ENCODE results near the gene EVI5L. TPM values are rescaled to one million over a fixed set of nuclear protein-coding genes. Genes with fewer than 3 reads are reported as not detected.
A peak's percentile ranks its signal among the peaks of the same experiment; 100 is the strongest.
"Not testable (repeated sequence)": the region's sequence is repeated elsewhere in the genome, so short reads cannot be mapped to it uniquely, and the experiment has no call there.

Gene EVI5L
- total and polyA plus RNA-seq, 9 donors = 5.1 to 15.9 (median 10.9) TPM

DNA sequence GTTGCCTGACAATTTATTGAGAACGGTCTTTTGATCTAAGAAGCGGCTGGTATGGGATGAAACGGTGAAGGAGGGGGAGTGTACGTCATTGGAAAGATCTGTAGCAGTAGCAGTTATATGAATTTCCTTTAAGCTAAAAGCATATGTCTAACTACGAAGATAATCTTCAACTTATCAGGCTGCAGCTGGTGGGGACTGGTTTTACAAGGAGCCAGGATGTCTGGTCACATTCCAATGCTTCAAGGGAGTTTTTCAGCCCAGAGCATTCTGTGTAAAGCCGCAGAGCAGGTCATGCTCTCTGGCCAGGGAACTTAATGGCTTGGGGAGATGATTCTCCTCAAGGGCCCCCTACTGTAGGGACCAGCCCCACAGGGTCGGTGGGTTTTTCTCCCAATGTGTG is 37.7 kb upstream of the EVI5L start:
- no peak overlapping the region for H3K27ac ChIP-seq
- no peak for DNase-seq
- no peaks in the 10 kb centered on the region for H3K9me3 ChIP-seq
- WGBS, 3 donors = 24 to 30% (median 25%) methylated on average over 7 of the region's 7 CpGs
- H3K4me3 ChIP-seq = no peak overlapping the region
- H3K36me3 ChIP-seq = no peaks in the 10 kb centered on the region
- H3K27me3 ChIP-seq = no peaks in the 10 kb centered on the region
- intact Hi-C loops (cut with DNase I) = loop anchor here in 1 of 4 donors (10.0 kb wide), 1 partner anchor 217 kb away; no protein-coding TSS in a partner anchor
- no peak for TF ChIP-seq EP300 (IDR thresholded peaks at IDR 0.05)
- no peaks in the 10 kb centered on the region for H3K4me1 ChIP-seq (ENCODE audit: insufficient read depth)

DNA sequence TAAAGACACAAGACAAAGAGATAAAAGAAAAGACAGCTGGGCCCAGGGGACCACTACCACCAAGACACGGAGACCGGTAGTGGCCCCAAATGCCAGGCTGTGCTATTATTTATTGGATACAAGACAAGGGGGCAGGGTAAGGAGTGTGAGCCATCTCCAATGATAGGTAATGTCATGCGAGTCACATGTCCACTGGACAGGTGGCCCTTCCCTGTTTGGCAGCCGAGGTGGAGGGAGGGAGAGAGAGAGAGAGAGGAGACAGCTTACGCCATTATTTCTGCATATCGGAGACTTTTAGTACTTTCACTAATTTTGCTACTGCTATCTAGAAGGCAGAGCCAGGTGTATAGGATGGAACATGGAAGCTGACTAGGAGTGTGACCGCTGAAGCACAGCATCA is 37.3 kb upstream of the EVI5L start:
- H3K4me3 ChIP-seq; DNase-seq; H3K9me3 ChIP-seq; H3K27ac ChIP-seq; H3K4me1 ChIP-seq (ENCODE audit: insufficient read depth); H3K27me3 ChIP-seq; H3K36me3 ChIP-seq: not testable (repeated sequence)
- intact Hi-C loops (cut with DNase I) = loop anchor here in 1 of 4 donors (10.0 kb wide), 1 partner anchor 218 kb away; no protein-coding TSS in a partner anchor
- WGBS, 3 donors = 65 to 68% (median 66%) methylated on average over 7 of the region's 7 CpGs

DNA sequence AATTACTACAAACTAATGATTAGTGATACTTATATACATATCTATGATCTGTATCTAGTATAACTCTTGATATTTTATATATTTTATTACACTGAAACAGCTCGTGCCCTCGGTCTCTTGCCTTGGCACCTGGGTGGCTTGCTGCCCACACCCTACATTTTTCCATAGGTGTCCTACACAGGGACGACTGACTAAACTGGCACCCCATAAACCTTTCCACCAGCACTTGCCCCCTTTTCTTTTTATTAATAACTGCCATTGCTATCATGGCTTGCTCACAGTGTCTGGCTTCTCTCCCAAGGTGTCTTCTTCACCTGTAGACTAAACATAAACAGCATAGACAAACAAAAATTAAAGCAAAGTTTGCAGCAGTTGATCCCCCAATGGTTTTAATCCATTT is 36.5 kb upstream of the EVI5L start:
- TF ChIP-seq EP300 (IDR thresholded peaks at IDR 0.05) (no peak), POLR2A (IDR thresholded peaks at IDR 0.05) (no peak)
- TF ChIP-seq, protein P1, sequence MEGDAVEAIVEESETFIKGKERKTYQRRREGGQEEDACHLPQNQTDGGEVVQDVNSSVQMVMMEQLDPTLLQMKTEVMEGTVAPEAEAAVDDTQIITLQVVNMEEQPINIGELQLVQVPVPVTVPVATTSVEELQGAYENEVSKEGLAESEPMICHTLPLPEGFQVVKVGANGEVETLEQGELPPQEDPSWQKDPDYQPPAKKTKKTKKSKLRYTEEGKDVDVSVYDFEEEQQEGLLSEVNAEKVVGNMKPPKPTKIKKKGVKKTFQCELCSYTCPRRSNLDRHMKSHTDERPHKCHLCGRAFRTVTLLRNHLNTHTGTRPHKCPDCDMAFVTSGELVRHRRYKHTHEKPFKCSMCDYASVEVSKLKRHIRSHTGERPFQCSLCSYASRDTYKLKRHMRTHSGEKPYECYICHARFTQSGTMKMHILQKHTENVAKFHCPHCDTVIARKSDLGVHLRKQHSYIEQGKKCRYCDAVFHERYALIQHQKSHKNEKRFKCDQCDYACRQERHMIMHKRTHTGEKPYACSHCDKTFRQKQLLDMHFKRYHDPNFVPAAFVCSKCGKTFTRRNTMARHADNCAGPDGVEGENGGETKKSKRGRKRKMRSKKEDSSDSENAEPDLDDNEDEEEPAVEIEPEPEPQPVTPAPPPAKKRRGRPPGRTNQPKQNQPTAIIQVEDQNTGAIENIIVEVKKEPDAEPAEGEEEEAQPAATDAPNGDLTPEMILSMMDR (IDR thresholded peaks at IDR 0.05) = no peak
- no peak for DNase-seq
- Histone ChIP-seq H3K4me1 (ENCODE audit: insufficient read depth) (no peaks in the 10 kb centered on the region), H3K27me3 (no peaks in the 10 kb centered on the region), H3K36me3 (no peaks in the 10 kb centered on the region), H3K27ac (no peak overlapping the region), H3K4me3 (no peak overlapping the region), H3K9me3 (no peaks in the 10 kb centered on the region)
- 78 to 90% (median 85%) methylated on average over 3 of the region's 3 CpGs for WGBS, 3 donors
- intact Hi-C loops (cut with DNase I) = loop anchor here in 1 of 4 donors (10.0 kb wide), 1 partner anchor 219 kb away; no protein-coding TSS in a partner anchor

DNA sequence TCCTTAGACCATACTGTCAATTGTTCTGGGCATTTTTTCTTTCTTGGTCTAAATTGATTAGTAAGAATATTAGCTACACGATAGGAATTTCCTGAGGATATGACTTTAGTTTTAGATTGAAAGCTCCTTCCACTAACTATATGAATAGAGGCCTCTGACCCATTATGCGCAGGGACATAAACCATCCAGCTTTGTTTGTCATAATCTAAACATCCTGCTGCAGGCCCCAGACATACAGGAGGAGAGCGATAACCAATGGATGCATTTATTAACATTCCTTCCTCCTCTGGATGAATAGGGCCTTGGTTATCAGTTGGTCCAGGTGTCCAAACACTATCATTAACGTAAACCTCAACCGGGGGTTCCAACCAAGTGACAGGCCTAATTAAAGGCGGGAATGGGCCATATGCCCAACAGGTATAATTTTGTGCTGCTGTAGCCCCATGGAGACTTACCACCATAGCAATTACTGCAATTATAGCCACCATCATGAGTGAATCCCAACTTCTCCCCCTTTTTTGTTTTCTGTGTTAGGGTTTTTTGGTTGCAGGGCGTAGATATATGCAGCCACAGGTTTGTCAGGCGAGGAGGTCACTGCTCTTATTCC is 34.4 kb upstream of the EVI5L start:
- intact Hi-C loops (cut with DNase I) = loop anchor here in 2 of 4 donors (5.0 to 10.0 kb wide), 2 partner anchors 221 to 228 kb away; no protein-coding TSS in a partner anchor
- no peak for TF ChIP-seq POLR2A (IDR thresholded peaks at IDR 0.05)
- no peak for TF ChIP-seq EP300 (IDR thresholded peaks at IDR 0.05)
- TF ChIP-seq, protein P1 (IDR thresholded peaks at IDR 0.05) = no peak
- no peaks in the 10 kb centered on the region for H3K9me3 ChIP-seq
- no peaks in the 10 kb centered on the region for H3K36me3 ChIP-seq
- WGBS, 3 donors = 58 to 62% (median 61%) methylated on average over 8 of the region's 8 CpGs
- peaks cover 1% of the 10 kb centered on the region for H3K4me1 ChIP-seq (ENCODE audit: insufficient read depth)
- H3K4me3 ChIP-seq = no peak overlapping the region
- DNase-seq = no peak
- H3K27me3 ChIP-seq = no peaks in the 10 kb centered on the region
- H3K27ac ChIP-seq = no peak overlapping the region

DNA sequence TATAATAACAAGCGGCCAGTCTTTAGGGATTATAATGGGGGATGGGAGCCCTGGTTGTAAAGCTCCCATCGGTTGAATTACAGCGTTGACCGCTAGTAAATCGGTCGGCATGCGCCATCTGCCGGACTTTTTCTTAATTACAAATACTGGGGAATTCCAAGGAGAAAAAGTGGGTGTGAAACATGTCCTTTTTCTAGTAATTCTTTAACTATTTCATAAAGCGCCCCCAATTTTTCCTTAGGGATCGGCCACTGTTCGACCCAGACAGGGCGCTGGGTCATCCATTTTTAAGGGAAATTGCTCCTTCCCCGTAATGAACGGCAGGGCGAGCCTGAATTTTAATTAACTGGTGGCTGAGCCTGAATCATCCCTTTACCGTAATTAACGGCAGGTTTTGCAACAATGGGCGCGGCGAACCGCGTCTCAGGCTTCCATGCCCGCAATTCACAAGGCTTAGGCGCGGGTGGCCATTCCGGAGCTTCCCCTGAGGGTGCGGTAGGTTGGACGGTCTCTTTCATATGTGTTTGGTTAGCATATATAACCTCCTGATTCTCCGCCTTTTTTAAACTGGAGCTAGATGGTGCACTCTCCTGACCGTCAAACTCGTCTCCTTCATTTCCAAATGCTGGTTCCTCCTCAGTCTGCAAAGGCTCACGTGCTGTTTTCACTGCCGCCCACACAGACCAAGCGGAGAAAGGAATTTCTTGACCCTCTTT is 30.2 kb upstream of the EVI5L start:
- intact Hi-C loops (cut with DNase I) = loop anchor here in 3 of 4 donors (5.0 to 10.0 kb wide), 4 partner anchors 147 to 232 kb away; no protein-coding TSS in a partner anchor
- Histone ChIP-seq H3K4me1 (ENCODE audit: insufficient read depth) (peaks cover 1% of the 10 kb centered on the region), H3K9me3 (no peaks in the 10 kb centered on the region), H3K36me3 (no peaks in the 10 kb centered on the region), H3K27me3 (no peaks in the 10 kb centered on the region), H3K4me3 (no peak overlapping the region), H3K27ac (no peak overlapping the region)
- DNase-seq = peak; percentile 45 to 68 (median 60)
- 0 to 2% (median 1%) methylated on average over 34 of the region's 34 CpGs for WGBS, 3 donors
- no peak for TF ChIP-seq POLR2A (IDR thresholded peaks at IDR 0.05)
- TF ChIP-seq EP300 (IDR thresholded peaks at IDR 0.05) = no peak
- TF ChIP-seq, protein P1 (IDR thresholded peaks at IDR 0.05) = peak; percentile 13 to 67 (median 60)
